ENCODE results near the gene MICALL2.
A peak's percentile ranks its signal among the peaks of the same experiment; 100 is the strongest.

The MICALL2 gene

DNA sequence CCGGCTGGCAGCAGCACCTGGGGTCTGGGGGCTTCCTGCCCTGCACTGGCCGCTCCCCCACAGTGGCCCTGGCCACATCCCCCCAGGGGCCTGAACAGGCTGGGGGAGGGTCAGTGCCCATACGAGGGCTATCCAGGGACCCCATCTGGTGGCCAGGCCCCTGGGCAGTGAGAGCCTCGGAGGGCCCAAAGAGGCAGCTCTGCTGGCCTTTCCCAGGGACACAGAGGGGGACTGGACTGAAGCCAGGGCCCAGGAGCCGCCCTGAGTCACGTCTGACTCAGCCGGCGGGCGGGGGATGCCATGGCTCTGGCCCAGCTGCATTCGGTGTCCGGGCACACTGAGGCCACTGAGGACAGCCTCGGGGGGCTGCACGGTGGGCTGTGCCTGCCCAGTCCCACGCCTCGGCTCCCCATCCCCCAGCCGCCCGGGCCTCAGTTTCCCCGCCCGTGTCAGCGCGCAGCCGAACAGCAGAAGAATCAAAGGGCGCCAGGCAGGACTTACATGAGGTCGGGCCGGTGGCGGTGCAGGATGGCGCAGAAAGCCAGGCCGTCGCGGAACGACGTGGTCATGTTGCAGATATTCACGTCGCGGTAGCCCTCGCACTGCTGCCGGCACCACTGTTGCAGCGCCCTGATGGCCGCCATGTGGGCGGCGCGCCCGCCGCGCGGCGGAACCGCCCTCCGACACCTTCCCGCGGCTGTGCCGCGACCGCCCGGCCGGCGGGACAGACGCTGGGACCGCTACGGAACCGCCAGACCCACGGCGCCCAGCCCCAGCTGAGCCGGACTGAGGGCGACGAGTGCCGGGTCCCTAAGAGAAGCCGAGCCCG, at the start of gene MICALL2:
Gene MICALL2 (minus strand): TSS at position 788 of the 829 bp plus-strand sequence. CDS start 144 bp downstream, at position 644.
- no peak for FAIRE-seq
- DNase-seq (ENCODE audit: extremely low spot score, insufficient read length, low read depth): no peak

DNA sequence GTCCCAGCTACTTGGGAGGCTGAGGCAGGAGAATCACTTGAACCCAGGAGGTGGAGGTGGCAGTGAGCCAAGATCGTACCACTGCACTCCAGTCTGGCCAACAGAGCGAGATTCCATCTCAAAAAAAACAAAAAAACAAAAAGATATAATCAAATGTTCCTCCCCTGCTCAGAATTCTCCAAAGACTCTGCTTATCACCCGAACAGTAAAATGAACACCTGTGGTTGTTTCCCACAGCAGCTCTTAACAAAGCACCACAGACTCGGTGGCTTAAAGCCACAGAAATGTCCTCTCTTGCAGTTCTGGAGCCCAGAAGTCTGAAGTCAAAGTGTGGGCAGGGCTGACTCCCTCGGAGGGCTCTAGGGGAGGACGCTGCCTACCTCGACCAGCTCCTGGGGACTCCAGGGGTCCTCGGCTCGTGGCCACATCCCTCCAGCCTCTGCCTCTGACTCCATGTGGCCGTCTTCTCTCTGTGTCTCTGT, 49.0 kb upstream of the MICALL2 start:
- DNase-seq (ENCODE audit: extremely low spot score, insufficient read length, low read depth): no peak
- FAIRE-seq: no peak

DNA sequence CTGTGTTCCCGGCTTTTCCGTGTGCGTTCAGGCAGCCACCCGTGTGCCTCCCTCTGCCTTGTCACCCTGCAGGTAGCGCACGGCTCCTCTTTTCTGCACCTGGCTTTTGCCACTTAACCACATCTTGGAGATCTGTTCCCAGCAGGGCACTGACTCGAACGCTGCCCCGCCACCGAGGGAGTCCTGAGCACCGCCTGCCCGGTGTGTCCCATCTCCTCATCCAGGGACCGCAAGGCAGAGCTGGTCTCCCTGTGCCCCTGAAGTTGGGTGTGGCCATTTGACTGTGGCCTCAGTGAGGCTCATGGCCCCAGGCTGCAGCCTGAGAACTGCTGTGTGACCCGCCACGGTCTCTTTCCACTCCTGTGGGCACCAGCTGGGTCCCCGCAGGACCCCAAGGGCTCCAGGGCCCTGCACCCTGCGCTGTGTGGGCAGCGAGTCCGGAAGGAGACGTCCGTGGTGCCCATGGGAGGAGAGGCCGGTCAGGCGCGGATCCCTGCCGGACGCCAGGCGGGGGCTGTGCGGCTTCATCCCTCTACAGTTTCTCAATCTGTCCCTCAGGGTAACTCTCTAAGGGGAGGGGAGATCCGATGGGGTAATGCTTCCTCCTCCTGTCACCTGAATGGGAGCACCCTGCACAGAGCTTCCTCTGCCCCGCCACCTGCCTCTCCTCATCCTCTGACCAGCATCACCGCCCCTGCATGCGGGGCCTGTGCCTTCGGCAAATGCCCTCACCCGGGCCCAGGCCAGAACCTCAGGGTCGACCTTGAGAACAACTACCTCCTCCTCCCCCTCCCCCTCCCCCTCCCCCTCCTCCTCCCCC, 46.7 kb upstream of the MICALL2 start:
- no peak for DNase-seq (ENCODE audit: extremely low spot score, insufficient read length, low read depth)
- no peak for FAIRE-seq

DNA sequence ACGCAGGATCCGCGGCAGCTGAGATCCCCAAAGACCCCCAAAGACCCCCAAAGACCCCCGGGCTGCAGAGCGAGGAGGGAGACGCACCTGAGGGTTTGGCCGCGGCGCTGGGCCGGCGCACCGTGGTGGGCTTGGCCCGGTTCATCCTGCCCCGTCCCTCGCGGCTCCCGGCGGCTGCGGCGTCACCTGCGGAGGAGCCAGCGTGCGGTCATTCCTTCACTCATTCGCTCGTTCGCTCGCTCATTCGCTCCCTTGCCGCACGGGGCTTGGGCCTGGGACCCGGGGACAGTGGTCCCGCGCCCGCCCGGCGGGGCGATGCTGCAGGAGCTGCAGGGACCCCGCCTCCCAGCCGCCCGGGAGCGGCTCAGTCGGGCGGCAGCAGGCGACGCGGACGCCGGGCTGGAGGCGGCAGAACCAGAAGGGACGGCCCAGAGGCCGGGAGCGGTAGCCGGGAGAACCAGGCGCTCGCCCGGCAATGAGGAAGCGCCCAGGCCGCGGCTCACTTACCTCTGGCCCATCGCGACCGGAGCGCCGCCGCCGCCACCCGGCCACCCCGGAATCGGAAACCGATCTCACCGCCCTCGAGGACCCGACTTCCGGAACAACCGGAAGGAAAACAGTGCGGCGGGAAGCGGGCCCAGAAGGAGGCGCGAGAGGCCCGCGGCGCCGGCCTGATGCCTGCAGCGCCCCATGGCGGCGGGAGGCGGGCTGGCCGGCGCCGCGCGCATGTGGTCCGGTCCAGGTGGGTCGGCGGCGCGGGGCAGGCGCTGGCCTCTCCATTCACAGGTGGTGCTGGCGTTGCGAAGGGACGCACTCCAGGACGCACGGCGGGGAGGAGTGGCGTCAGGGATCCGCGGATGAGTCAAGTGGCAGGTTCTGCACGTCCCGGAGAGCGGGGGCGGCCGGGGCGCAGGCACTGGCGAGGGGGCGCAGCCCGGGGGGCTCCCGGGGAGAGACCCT, 44.8 kb upstream of the MICALL2 start, which contains the start of gene INTS1:
Gene INTS1 (minus strand): TSS at position 574 of the 960 bp plus-strand sequence. CDS start 429 bp downstream, at position 145.
- peak; percentile 87 for FAIRE-seq
- DNase-seq (ENCODE audit: extremely low spot score, insufficient read length, low read depth): peak; percentile 89

DNA sequence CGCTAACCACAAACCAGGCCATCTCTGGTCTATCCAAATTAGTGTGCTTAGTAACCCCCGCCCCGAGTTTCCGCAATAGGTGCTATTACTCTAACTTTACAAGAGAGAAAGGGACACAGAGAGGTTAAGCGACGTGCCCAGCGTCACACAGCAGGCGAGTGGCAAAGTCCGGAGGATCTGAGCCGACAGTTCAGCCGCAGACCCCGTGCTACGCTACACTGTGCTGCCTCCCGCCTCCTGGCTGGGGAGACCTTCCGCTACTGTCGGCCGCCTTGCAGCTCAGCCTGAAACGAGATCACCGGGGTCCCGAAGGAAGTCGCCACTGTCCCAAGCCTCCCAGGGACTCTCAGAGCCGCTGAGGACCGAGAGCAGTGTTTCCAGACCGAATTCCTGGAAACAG, 44.1 kb upstream of the MICALL2 start:
- DNase-seq (ENCODE audit: extremely low spot score, insufficient read length, low read depth): no peak
- FAIRE-seq: no peak

DNA sequence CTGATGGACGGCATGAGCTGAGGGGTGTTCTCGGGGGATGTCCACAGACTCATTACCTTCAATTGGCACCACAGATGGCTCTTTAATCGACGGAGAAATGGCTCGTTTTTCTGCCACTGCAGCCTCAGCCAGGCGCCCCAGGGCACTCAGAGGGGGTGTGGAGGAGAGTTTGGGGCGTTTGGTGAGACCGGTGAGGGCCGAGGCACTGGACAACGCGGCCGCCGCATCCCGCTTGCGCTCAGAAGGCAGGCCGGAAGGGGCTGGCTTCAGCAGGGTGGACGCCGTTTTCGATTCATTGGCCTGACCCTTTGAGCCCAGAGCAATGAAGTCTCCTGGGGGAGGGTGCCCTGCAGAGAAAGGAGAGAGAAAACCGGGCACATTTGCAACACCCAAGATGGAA, 43.6 kb upstream of the MICALL2 start:
- no peak for FAIRE-seq

DNA sequence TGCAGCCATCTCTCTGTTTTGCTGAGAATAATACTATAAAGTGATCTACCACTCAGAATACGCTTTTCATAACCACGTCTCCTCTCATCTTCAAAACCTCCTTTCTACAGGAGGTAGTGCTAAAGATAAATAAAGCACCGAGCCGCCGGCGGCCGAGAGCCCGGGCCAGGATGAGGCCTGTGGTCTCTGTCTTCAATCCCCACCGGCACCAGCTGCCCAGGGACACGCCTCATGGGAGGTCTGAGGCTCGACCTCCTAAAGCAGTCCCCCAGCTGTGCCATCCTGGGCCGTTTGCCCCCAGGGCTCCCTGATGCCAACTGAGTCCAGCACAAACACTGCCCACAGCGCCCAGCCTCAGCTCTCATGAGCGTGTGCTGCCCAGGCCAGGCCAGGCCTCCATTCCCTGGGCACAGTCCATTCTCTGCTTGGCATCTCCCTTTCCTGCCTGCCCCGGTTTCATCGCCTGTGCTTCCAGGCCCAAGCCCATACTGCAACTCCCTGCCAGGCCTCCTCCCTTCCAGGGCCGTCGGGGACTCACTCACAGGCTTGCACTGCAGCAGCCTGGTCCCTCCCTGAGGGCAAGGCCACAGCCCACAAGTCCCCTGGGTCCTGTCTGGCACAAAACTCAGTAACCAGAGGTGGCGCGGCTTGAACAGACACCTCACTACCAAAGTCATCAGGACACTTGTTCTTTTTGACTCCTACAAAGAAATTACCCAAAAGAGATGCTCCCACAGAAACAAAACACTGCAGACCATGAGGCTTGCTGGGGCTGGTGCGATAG, 42.4 kb upstream of the MICALL2 start:
- DNase-seq (ENCODE audit: extremely low spot score, insufficient read length, low read depth) (no peak), FAIRE-seq (no peak)

More for the DNA sequence above, 43.6 kb upstream of the MICALL2 start:
- DNase-seq (ENCODE audit: extremely low spot score, insufficient read length, low read depth): no peak

DNA sequence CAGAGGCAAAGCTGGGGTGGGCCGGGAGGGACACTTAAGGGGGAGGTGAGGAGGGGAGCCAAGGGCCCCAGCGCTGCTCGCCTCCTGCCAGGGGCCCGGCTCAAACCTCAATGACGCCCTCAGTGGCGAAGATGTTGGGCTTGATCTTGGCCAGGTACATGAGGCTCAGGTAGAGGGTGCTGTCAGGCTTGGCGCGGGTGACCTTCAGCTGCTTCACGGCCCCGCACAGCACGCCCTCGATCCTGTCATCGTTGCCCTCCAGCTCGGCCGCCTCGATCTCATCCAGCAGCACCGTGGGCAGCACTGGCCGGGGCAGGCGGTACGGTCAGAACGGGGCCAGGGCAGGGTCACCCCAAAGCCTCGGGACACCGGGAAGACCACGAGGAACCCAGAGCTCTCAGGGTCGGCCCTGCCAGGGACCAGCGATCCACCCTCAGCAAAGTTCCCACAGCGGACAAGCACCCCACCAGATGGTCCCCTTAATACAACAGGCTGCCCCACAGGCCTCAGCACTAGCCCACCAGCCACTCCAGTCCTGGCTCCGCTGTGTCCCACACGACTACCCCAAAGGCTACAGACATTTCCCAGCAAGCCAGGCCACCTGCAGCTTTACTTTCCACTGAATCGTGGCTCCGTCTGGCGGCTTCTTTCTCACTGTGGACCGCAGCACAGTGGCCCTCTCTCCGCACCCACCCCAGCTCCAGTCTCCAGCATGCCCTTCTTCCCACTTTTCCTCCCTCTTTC, 41.0 kb upstream of the MICALL2 start:
- DNase-seq (ENCODE audit: extremely low spot score, insufficient read length, low read depth): no peak
- no peak for FAIRE-seq

DNA sequence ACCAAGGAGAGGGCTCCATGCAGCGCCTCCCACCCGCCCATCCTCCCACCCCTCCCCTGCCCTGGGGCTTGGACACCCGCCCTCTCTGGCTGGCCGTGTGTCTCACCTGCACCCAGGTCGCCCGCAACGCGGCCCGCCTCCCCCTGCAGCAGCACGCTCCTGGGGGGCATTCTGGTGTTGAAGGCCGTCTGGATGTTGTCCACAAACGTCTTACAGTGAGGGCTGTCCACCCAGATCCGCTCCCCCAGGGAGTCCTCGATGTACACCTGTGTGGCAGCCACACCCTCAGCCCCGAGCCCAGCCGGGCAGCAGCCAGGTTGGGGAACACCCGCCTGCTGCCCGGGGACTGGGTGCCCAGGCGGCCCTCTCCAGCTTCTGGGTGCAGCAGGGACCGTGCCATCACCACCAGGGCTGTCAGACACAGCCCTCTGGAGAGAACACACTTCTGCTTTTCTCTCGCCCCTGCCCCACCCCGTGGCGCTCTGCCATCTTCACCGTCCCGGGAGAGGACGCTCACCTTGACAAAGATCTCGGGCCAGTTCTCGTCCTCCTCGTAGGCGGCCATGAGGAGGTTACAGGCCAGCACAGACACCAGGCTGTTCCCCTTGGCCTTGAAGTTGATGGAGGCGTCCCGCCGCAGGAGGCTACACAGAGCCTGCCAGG, 40.2 kb upstream of the MICALL2 start:
- FAIRE-seq (no peak), DNase-seq (ENCODE audit: extremely low spot score, insufficient read length, low read depth) (no peak)

DNA sequence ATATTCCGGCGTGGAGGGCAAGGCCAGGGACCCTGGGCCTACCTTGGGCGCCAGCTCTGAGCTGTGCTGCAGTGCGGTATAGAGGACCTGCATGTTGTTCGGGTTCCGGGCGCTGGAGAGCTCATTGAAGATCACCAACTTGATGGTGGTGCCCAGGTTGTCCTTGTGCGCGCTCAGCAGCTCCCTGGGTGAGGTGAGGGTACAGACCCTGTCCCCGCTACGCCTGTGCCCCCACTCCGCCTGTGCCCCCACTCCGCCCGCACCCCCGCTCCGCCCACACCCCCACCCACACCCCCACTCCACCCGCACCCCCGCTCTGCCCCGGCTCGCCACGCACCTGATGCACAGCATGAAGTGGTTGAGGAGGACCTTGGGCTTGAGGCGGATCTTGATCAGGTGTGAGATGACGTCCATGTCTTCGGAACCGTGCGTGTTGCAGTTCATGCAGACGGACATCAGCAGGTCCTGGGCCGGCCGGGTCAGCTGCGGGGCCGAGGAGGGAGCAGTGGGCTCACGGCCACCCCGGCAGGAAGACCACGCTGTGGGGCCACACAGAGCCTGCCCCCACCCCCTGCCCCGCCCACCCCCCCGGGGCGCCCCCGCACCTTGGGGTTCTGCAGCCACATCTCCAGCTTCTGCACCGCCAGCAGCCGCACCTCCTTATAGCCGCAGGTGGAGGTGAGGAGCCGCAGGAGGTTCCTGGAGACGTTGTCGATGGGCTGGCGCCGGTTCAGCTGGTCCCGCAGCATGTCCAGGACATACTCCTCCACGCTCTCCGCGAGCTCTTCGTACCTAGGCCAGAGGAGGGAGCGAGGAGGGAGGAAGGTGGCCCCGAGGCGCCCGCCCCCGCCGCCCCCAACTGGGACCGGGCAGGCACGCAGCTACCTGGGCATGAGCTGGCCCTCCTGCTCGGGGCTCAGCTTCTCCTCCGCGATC, 39.4 kb upstream of the MICALL2 start:
- FAIRE-seq: no peak
- DNase-seq (ENCODE audit: extremely low spot score, insufficient read length, low read depth): no peak

DNA sequence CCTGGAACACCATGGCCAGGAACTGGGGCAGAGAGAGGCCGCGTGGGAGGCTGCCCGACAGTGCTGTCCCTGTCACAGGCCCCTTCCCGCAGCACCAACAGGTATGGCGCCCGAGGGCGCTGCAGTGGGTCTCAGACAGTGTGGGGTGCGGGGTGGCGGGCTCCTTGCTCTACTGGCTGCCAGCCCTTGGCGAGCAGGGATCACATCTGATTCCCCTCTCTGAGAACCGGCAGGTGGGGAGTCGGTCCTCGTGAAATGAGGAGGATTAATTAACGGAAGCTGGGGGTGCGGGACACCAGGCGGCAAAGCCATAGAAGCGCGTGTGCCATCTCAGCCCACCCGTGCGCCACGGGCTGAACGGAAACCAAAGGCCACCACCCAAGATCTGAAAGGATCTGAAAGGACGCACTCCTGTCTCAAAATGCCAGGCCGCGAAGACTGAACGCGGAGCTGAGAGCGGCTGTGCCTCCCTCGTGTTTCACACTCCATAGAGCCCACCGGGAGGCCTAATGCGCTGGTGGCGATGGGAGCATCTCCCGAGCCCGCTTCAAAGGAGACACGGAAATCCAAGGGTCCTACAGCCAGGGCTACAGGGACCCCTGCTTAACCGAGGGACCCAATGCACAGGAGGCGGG, 38.1 kb upstream of the MICALL2 start:
- FAIRE-seq (no peak), DNase-seq (ENCODE audit: extremely low spot score, insufficient read length, low read depth) (no peak)

DNA sequence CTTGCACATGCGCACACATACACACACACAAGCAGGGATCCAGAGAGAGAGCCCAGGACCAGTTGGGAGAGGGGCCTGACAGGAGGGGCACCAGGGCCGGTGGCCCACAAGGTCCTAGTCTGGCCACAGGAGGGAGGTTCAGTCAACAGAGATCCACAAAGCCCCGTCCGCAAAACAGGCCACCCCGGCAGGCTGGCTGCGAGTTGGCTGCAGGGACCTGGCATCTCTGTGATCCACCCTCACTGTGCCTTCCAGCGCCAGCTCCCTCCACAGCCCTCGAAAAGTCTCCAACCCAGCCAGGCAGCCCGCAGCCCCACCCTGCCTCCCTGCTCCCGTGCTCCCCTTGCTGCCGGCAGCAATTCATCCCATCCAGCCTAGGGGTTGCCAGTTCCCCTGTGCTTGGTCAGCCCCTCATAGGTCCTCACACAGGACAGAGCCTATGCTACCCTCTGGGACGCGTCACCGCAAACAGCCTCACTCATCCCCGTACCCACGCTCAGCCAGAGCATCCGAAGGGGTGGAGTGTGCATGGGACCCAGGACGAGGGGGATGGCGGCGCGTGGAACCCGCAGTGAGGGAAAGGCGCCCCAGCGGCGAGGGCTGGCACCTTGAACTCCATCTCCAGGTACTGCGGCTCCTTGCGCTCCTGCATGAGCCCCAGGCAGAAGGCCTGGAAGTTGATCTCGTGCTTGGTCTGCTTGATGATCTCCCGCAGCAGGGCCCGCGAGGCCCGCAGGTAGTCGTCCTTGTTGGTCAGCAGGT, 37.4 kb upstream of the MICALL2 start:
- FAIRE-seq (no peak), DNase-seq (ENCODE audit: extremely low spot score, insufficient read length, low read depth) (no peak)

DNA sequence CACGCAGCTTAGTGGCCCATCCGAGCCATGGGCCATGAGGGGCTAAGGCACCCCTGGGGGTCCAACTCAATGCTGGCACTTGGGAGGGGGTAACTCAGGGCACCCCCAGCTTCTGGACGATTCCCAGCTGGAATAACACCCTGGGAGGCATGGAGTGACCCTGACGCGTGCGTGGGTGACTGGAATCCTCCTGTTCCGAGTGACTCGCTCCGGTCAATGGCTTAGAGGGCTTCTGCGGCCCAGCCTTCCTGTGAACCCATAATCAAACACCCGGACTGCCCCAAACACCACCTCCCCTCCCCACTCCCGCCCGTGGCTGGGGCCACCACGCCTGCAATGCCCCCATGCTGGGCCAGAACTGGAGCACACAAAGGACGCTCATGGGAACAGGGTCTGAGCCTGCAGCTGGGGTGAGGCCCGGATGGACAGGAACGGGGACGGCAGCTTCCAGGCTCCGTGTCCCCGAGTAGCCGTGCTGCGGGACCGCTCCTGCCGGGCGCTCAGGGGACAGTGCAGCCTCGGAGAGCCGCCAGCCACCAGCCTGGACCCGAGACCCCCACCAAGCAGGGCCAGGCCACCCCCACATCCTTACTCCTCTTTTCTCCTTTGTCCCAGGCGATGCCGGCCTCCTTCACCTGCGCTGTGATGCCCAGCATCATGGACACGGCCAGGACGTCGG, 36.4 kb upstream of the MICALL2 start:
- DNase-seq (ENCODE audit: extremely low spot score, insufficient read length, low read depth): no peak
- FAIRE-seq: no peak

DNA sequence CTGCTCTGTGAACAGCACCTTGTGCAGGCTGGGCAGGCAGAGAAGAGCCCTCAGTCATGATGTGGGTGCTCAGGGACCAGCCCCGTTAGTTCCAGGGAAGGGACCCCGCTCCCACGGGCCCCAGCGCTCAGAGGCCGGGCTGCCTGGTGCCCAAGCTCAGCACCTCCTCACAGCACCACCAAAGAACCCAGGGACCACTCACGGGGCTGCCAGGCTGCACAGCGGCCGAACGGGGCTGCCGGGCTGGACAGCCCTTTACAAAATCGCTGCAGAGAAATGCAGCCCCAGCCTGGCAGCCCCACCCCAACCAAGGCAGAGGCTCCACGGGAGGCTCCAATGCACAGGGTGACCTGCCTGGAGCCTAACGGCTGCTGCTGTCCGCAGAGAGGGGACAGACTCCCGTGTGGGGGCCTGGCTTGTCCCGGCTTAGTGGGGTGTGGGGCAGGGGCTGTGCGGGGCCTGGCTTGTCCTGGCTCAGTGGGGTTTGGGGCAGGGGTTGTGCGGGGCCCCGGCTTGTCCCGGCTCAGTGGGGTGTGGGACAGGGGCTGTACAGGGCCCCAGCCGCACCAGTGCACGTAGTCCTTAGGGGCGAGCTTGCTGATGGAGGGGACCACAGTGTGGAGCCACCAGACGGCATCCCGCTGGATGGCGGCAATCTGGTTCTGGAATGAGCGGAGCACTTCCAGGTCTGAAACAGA, 35.7 kb upstream of the MICALL2 start:
- FAIRE-seq: no peak
- no peak for DNase-seq (ENCODE audit: extremely low spot score, insufficient read length, low read depth)

DNA sequence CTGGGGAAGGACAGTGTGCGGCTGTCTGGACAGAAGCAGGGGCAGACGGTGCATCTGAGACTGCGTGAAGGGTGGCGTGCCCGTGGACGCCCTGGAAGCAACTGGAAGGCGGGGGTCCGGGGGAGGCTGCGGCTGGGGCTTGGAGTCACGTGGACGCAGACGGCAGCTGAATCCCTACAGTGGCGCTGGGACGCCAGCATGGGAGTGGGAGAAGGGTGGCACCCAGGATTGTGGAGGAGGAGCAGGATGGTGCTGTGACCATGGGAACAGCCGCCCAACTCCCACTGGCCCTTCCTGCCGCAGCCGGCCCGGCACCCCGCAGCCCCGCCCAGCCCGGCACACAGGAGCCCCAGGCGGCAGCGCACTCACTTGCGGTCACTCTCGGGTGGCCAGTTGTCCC, 35.2 kb upstream of the MICALL2 start:
- DNase-seq (ENCODE audit: extremely low spot score, insufficient read length, low read depth): no peak
- no peak for FAIRE-seq

Data from GM18507 (cell line).